Right ventricle myocardium superior (tissue), 1 donor: ENCODE results near the gene AGAP1. TPM values are rescaled to one million over a fixed set of nuclear protein-coding genes. Genes with fewer than 3 reads are reported as not detected.
A peak's percentile ranks its signal among the peaks of the same experiment; 100 is the strongest.

ENCODE experiments used
- ATAC-seq: fragments of 200-7000 bp; cut with Tn5 transposase; one replicate; pipeline ENCODE4 v1.9.1; 2020; ENCODE audit warnings: mild to moderate bottlenecking; ENCODE audit not compliant: poor library complexity
- DNase-seq: peaks from one replicate; pipeline ENCODE4 v3.0.0-alpha.2; 2020
- intact Hi-C: fragments of 100-400 bp; cut with DNase I; formaldehyde crosslinking; loops from one replicate; pipeline ENCODE4 v1.11.2; 2022
- total RNA-seq: library from RNA; stranded (reverse); fragmentation: NEBNext Ultra II Directional; extraction: Animal tissue kit (Norgen Biotek cat#: 25700); gene quantifications from one replicate; pipeline ENCODE4 v1.2.1, GENCODE V29; 2021
- donor health status: DM: no; HTN: yes; CAD: no; lungs with severe emphysema.

The AGAP1 gene
- total RNA-seq, 1 donor from 2014 or later = 25.4 TPM

- DNase-seq (no peak), ATAC-seq (no peak)
- intact Hi-C loops = no loop called here
These were observed 225.5 kb downstream of the AGAP1 start for GRCh38 chr2:235719146-235719942.

- no peak for ATAC-seq
- intact Hi-C loops = no loop called here
- DNase-seq = no peak
These were observed 227.8 kb downstream of the AGAP1 start for GRCh38 chr2:235721625-235722024.

GRCh38 chr2:235722869-235723268, 229.0 kb downstream of the AGAP1 start:
- ATAC-seq (no peak), DNase-seq (no peak)
- intact Hi-C loops = no loop called here

GRCh38 chr2:235723371-235723770, 229.5 kb downstream of the AGAP1 start:
- DNase-seq (no peak), ATAC-seq (no peak)
- intact Hi-C loops = no loop called here

GRCh38 chr2:235723811-235724465, 230.1 kb downstream of the AGAP1 start:
- intact Hi-C loops = no loop called here
- DNase-seq (peak; percentile 75), ATAC-seq (peak; percentile 16)

- ATAC-seq (peak; percentile 80), DNase-seq (peak; percentile 82)
- intact Hi-C loops = no loop called here
These were observed 231.2 kb downstream of the AGAP1 start for GRCh38 chr2:235725016-235725489.

GRCh38 chr2:235725841-235726240, 232.0 kb downstream of the AGAP1 start:
- no peak for DNase-seq
- ATAC-seq = no peak
- intact Hi-C loops = no loop called here

GRCh38 chr2:235726554-235726953, 232.7 kb downstream of the AGAP1 start:
- DNase-seq (no peak), ATAC-seq (no peak)
- intact Hi-C loops = no loop called here

GRCh38 chr2:235727174-235727573, 233.3 kb downstream of the AGAP1 start:
- peak; percentile 10 for ATAC-seq
- intact Hi-C loops = no loop called here

GRCh38 chr2:235727891-235728799, 234.3 kb downstream of the AGAP1 start:
- intact Hi-C loops = no loop called here
- ATAC-seq = no peak
- DNase-seq = no peak

More at GRCh38 chr2:235727174-235727573, 233.3 kb downstream of the AGAP1 start:
- no peak for DNase-seq

GRCh38 chr2:235728800-235729556, 235.1 kb downstream of the AGAP1 start:
- peak; percentile 53 for ATAC-seq
- peak; percentile 88 for DNase-seq
- intact Hi-C loops = no loop called here

- no peak for DNase-seq
- no peak for ATAC-seq
- intact Hi-C loops = no loop called here
These were observed 235.7 kb downstream of the AGAP1 start for GRCh38 chr2:235729557-235729947.

GRCh38 chr2:235730115-235730514, 236.3 kb downstream of the AGAP1 start:
- ATAC-seq = no peak
- intact Hi-C loops = no loop called here
- no peak for DNase-seq

- intact Hi-C loops = no loop called here
- ATAC-seq = no peak
- DNase-seq = no peak
These were observed 239.9 kb downstream of the AGAP1 start for GRCh38 chr2:235733761-235734160.

GRCh38 chr2:235734168-235734567, 240.3 kb downstream of the AGAP1 start:
- ATAC-seq (no peak), DNase-seq (no peak)
- intact Hi-C loops = no loop called here

- intact Hi-C loops = no loop called here
- peak; percentile 73 for DNase-seq
- peak; percentile 75 for ATAC-seq
These were observed 240.9 kb downstream of the AGAP1 start for GRCh38 chr2:235734688-235735231.

- DNase-seq (no peak), ATAC-seq (no peak)
- intact Hi-C loops = no loop called here
These were observed 243.6 kb downstream of the AGAP1 start for GRCh38 chr2:235737396-235737795.

GRCh38 chr2:235737840-235738239, 244.0 kb downstream of the AGAP1 start:
- intact Hi-C loops = no loop called here
- DNase-seq = no peak
- ATAC-seq = no peak
